Mesenchymal stem cell (in vitro differentiated cells and primary cell): ENCODE data around the gene SLC39A1.
A peak's percentile ranks its signal among the peaks of the same experiment; 100 is the strongest.

Experiments
- DNase-seq: peaks from one replicate; pipeline ENCODE4 v3.0.0-alpha.2; 2013
- H2AFZ ChIP-seq: one replicate; pipeline ENCODE4 v1.6.1; 2013; ENCODE audit warnings: low read depth, mild to moderate bottlenecking, control low read depth, inconsistent platforms, low read length, moderate library complexity
- H2AK5ac ChIP-seq: 2 replicates; pipeline ENCODE4 v1.6.1; 2013; ENCODE audit warnings: low read length, moderate library complexity, mild to moderate bottlenecking, inconsistent platforms; ENCODE audit not compliant: severe bottlenecking
- H2BK120ac ChIP-seq: one replicate; pipeline ENCODE4 v1.6.1; 2013; ENCODE audit warnings: low read depth, mild to moderate bottlenecking, inconsistent platforms, low read length, moderate library complexity
- H2BK12ac ChIP-seq, 2 experiments: one replicate each; pipeline ENCODE4 v1.6.1; 2013; ENCODE audit warnings: inconsistent platforms in 2 of 2, low read length in 2 of 2, mild to moderate bottlenecking in 2 of 2, moderate library complexity in 2 of 2, control low read depth in 1 of 2
- H2BK15ac ChIP-seq: one replicate; pipeline ENCODE4 v1.6.1; 2013; ENCODE audit warnings: mild to moderate bottlenecking, low read depth, inconsistent platforms; ENCODE audit not compliant: poor library complexity, severe bottlenecking
- H2BK5ac ChIP-seq: 2 replicates; pipeline ENCODE4 v1.6.1; 2013; ENCODE audit warnings: low read depth, mild to moderate bottlenecking, low read length, control low read depth, inconsistent platforms; ENCODE audit not compliant: poor library complexity, severe bottlenecking
- H3K14ac ChIP-seq, 2 experiments: one replicate each; pipeline ENCODE4 v1.6.1; 2013; ENCODE audit warnings: inconsistent platforms in 2 of 2, low read length in 2 of 2, control low read depth in 1 of 2, mild to moderate bottlenecking in 1 of 2, moderate library complexity in 1 of 2
- H3K18ac ChIP-seq, 2 experiments: one replicate each; pipeline ENCODE4 v1.6.1; 2013; ENCODE audit warnings: inconsistent platforms in 2 of 2, low read length in 2 of 2, control low read depth in 1 of 2, low read depth in 1 of 2, mild to moderate bottlenecking in 1 of 2
- H3K23ac ChIP-seq, 2 experiments: one replicate each; pipeline ENCODE4 v1.6.1; 2013; ENCODE audit warnings: inconsistent platforms in 2 of 2, low read length in 2 of 2, mild to moderate bottlenecking in 2 of 2, moderate library complexity in 2 of 2, control low read depth in 1 of 2
- H3K27ac ChIP-seq: 2 replicates; pipeline ENCODE4 v1.5.1; 2013; ENCODE audit warnings: mild to moderate bottlenecking, moderate library complexity, low read length, control low read depth, inconsistent platforms; ENCODE audit not compliant: poor library complexity, severe bottlenecking
- H3K27me3 ChIP-seq, 2 experiments: 2 replicates each; pipeline versions ENCODE4 v1.6.1 to v1.7.0; 2013; ENCODE audit warnings: low read length in 2 of 2, mild to moderate bottlenecking in 2 of 2, moderate library complexity in 2 of 2, control low read depth in 1 of 2, inconsistent platforms in 1 of 2; ENCODE audit not compliant: control insufficient read depth in 1 of 2, insufficient read depth in 1 of 2
- H3K36me3 ChIP-seq, 2 experiments: 2 replicates each; pipeline versions ENCODE4 v1.6.1 to v1.7.0; 2013; ENCODE audit warnings: low read length in 2 of 2, control low read depth in 1 of 2, inconsistent platforms in 1 of 2, low read depth in 1 of 2, mild to moderate bottlenecking in 1 of 2; ENCODE audit not compliant: insufficient read depth in 2 of 2, control insufficient read depth in 1 of 2
- H3K4ac ChIP-seq, 2 experiments: one replicate each; pipeline ENCODE4 v1.6.1; 2013; ENCODE audit warnings: inconsistent platforms in 2 of 2, low read length in 2 of 2, mild to moderate bottlenecking in 2 of 2, moderate library complexity in 2 of 2, control low read depth in 1 of 2, low read depth in 1 of 2
- H3K4me1 ChIP-seq: 2 replicates; pipeline ENCODE4 v1.6.1; 2013; ENCODE audit warnings: low read depth, low read length, control low read depth; ENCODE audit not compliant: control insufficient read depth, insufficient read depth
- H3K4me2 ChIP-seq: 2 replicates; pipeline ENCODE4 v1.6.1; 2013; ENCODE audit warnings: low read length, mild to moderate bottlenecking, inconsistent platforms; ENCODE audit not compliant: poor library complexity, severe bottlenecking
- H3K4me3 ChIP-seq, 2 experiments: 2 replicates each; pipeline versions ENCODE4 v1.5.1 to v1.7.0; 2013; ENCODE audit warnings: low read length in 2 of 2, mild to moderate bottlenecking in 2 of 2, control low read depth in 1 of 2, low read depth in 1 of 2; ENCODE audit not compliant: insufficient read depth in 1 of 2
- H3K79me1 ChIP-seq: replicated peaks from 2 replicates; pipeline ENCODE4 v1.6.1; 2013; ENCODE audit warnings: mild to moderate bottlenecking, control low read depth, low read length, inconsistent platforms; ENCODE audit not compliant: poor library complexity, severe bottlenecking
- H3K9ac ChIP-seq: 2 replicates; pipeline ENCODE4 v1.7.0; 2013; ENCODE audit warnings: mild to moderate bottlenecking, low read length, moderate library complexity
- H3K9me3 ChIP-seq: 2 replicates; pipeline ENCODE4 v1.7.0; 2013; ENCODE audit warnings: mild to moderate bottlenecking, low read length; ENCODE audit not compliant: control insufficient read depth
- H4K8ac ChIP-seq: one replicate; pipeline ENCODE4 v1.6.1; 2013; ENCODE audit warnings: inconsistent platforms, mild to moderate bottlenecking, low read length, moderate library complexity
- H4K91ac ChIP-seq: one replicate; pipeline ENCODE4 v1.6.1; 2013; ENCODE audit warnings: mild to moderate bottlenecking, low read length, inconsistent platforms
- WGBS: methylation state at CpG from one replicate; pipeline ENCODE4 v1.1.7; 2013; ENCODE audit warnings: mixed read lengths; 5-methylcytosine and 5-hydroxymethylcytosine counted together

Gene SLC39A1

DNA sequence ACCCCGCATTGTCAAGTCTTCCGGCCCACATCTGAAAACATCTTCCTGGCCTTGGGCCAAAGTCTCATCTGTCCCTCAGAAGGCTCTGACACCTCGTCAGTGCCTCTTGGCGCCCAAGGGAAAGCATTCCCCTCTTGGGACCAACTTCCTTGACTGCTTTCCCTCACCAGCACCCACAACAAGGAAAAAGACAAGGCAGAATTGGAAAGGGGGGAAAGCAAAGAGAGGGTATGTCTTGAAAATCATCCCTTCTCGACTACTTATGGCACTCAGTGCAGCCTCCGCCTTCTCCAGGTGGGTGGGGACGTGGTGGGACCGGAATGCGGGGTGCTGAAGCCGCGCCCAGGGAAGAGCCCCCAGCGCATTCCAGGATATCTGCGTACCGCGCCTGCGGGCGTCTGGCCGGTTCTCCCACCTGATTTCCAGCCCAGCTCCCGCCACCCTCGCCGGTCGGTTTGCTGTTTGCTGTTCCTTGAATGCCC is 554 bp upstream of the SLC39A1 start:
- Histone ChIP-seq H3K18ac (peak overlapping the region; percentile 2 to 67), H4K91ac (peak overlapping the region; percentile 78), H3K14ac (peak overlapping the region in 1 of 2 experiments; percentile 73), H2AK5ac (peak overlapping the region; percentile 11), H3K23ac (peak overlapping the region in 1 of 2 experiments; percentile 2), H3K27ac (peak overlapping the region; percentile 86), H2BK5ac (no peak overlapping the region), H2BK15ac (peak overlapping the region; percentile 73), H2AFZ (peak overlapping the region; percentile 29), H3K9me3 (no peaks in the 10 kb centered on the region), H3K4me2 (peak overlapping the region; percentile 85), H3K27me3 (no peaks in the 10 kb centered on the region), H2BK12ac (peak overlapping the region in 1 of 2 experiments; percentile 75), H3K4me3 (peak overlapping the region; percentile 49 to 97), H3K36me3 (peaks cover 16 to 24% of the 10 kb centered on the region in 2 experiments), H3K9ac (peak overlapping the region; percentile 92), H3K4ac (peak overlapping the region; percentile 46 to 92), H3K79me1 (peaks cover 17% of the 10 kb centered on the region), H3K4me1 (peaks cover 14% of the 10 kb centered on the region), H4K8ac (peak overlapping the region; percentile 74), H2BK120ac (no peak overlapping the region)
- 0% methylated on average over 22 of the region's 22 CpGs for WGBS
- no peak for DNase-seq

DNA sequence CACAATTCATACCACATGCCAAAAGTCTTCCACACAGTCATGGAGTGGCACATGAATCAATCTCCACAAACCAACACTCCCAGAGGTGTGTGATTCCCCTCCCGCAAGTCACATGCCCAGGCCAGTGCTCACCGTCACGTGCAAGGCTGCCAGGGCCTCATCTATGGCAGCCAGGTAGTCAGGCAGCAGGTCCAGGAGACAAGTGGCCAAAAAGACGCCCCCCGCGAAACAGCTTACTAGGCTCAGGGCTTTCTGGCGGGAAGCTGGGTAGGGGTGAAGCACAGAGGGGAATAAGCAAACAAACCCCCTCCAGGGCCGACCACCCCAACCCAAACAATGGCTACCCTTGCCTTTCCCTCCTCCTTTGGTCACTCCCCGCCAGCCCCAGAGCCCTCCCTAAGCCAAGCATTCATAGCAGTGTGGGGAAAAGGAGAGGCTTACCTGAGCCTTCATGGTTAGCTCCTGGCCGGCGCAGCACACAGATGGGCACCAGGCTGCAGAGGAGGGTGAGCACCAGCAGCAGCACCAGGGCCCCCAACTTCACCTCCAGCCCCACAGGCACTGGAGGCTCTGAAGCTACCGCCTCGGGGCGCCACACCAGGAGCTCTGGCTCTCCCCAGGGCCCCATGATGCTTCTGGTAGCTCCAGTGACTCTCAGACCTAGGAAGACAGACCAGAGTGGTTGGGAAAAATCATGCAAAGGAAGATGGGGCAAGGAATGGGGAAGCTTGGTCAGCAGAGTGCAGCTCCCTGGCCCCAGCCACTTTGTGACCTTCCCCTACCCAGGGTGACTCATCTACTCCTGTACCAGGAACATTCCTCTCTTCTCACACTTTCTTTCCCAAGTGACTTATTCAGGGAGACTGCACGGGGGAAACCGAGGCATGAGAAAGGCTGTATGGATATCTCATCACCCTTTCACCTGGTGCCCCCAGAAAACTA is 978 bp downstream of the SLC39A1 start:
- Histone ChIP-seq H3K27me3 (no peaks in the 10 kb centered on the region), H3K4me2 (peak overlapping the region; percentile 83), H2BK12ac (peak overlapping the region; percentile 14 to 81), H3K18ac (peak overlapping the region; percentile 34 to 75), H4K91ac (peak overlapping the region; percentile 14), H4K8ac (peak overlapping the region; percentile 65), H2AK5ac (no peak overlapping the region), H3K4me1 (peaks cover 7% of the 10 kb centered on the region), H2BK120ac (peak overlapping the region; percentile 56), H3K9ac (peak overlapping the region; percentile 92), H3K14ac (peak overlapping the region in 1 of 2 experiments; percentile 89), H3K4ac (peak overlapping the region; percentile 9 to 93), H3K27ac (peak overlapping the region; percentile 86), H2BK15ac (no peak overlapping the region), H2BK5ac (no peak overlapping the region), H2AFZ (no peak overlapping the region), H3K23ac (peak overlapping the region in 1 of 2 experiments; percentile 48), H3K4me3 (peak overlapping the region; percentile 72 to 97), H3K9me3 (no peaks in the 10 kb centered on the region), H3K79me1 (peaks cover 10% of the 10 kb centered on the region), H3K36me3 (peaks cover 16 to 24% of the 10 kb centered on the region in 2 experiments)
- WGBS: 29% methylated on average over 12 of the region's 16 CpGs
- peak; percentile 85 for DNase-seq

DNA sequence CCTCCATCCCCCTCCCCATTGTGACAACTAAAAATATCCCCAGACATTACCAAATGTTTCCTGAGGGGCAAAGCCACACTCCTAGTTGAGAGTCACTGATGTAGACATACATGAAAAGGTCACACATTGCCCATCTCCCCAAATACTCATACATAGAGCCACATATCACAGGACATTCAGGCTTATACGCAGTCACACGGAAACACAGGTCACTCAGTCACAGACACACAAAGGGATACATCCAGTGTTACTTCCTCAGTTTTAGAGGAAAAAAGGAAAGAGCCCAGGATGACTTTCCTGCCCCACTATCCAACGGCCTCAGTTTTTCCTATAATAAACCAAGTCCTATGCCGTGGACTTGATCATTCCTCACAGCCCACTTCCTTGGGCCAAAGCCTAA is 1.9 kb downstream of the SLC39A1 start:
- peaks cover 10% of the 10 kb centered on the region for H3K79me1 ChIP-seq
- H3K27ac ChIP-seq: no peak overlapping the region
- no peak overlapping the region for H3K4ac ChIP-seq
- H3K4me2 ChIP-seq: peak overlapping the region; percentile 83
- H3K23ac ChIP-seq: no peak overlapping the region
- no peaks in the 10 kb centered on the region for H3K9me3 ChIP-seq
- no peak overlapping the region for H2BK12ac ChIP-seq
- peaks cover 16 to 24% of the 10 kb centered on the region in 2 experiments for H3K36me3 ChIP-seq
- no peak overlapping the region for H2BK5ac ChIP-seq
- no peak overlapping the region for H3K14ac ChIP-seq
- no peak overlapping the region for H2AFZ ChIP-seq
- no peak overlapping the region for H4K91ac ChIP-seq
- H3K18ac ChIP-seq: no peak overlapping the region
- peak overlapping the region; percentile 92 for H3K9ac ChIP-seq
- H3K4me1 ChIP-seq: peaks cover 12% of the 10 kb centered on the region
- 93% methylated on average over 2 of the region's 4 CpGs for WGBS
- no peak overlapping the region for H2BK15ac ChIP-seq
- H2BK120ac ChIP-seq: no peak overlapping the region
- no peak overlapping the region for H4K8ac ChIP-seq
- no peak for DNase-seq
- no peak overlapping the region for H2AK5ac ChIP-seq
- peak overlapping the region in 1 of 2 experiments; percentile 97 for H3K4me3 ChIP-seq
- H3K27me3 ChIP-seq: no peaks in the 10 kb centered on the region

DNA sequence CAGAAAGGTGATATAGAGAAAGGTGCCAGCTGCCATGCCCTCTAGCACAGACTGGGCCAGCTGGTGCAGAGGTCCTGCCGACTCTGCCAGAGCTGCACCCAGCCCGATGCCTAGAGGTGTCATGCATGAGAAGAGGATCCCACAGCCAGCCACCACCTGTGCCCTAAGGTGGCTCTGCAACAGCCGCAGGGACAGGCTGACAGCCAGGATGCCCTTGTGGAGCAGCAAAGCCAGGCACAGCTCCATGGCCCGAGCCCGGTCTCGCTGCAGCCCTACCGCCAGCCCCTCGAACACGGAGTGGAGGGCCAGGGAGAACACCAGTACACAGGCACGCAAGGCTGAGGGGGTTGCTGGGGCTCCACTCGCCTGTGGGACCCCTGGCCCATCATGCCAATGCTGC is 3.1 kb downstream of the SLC39A1 start:
- Histone ChIP-seq H3K4ac (no peak overlapping the region), H3K9ac (no peak overlapping the region), H3K4me2 (no peak overlapping the region), H2BK5ac (no peak overlapping the region), H3K36me3 (peaks cover 16 to 24% of the 10 kb centered on the region in 2 experiments), H4K91ac (no peak overlapping the region), H2BK120ac (no peak overlapping the region), H3K4me1 (peaks cover 21% of the 10 kb centered on the region), H3K9me3 (no peaks in the 10 kb centered on the region), H3K27me3 (no peaks in the 10 kb centered on the region), H3K14ac (no peak overlapping the region), H3K79me1 (peaks cover 10% of the 10 kb centered on the region), H2AK5ac (no peak overlapping the region), H4K8ac (no peak overlapping the region), H2BK12ac (peak overlapping the region in 1 of 2 experiments; percentile 49), H3K4me3 (no peak overlapping the region), H3K23ac (peak overlapping the region in 1 of 2 experiments; percentile 14), H2AFZ (no peak overlapping the region), H3K27ac (no peak overlapping the region), H2BK15ac (no peak overlapping the region), H3K18ac (no peak overlapping the region)
- 98% methylated on average over 11 of the region's 11 CpGs for WGBS
- DNase-seq: no peak
